HEK293 (cell line): Measurements from ENCODE around the gene SESN2.

ENCODE experiments used
- CTCF ChIA-PET: fragments of 350-600 bp; formaldehyde crosslinking; extraction: SDS; loops from one replicate; lab custom pipeline; 2021; ENCODE audit warnings: antibody characterized with exemption; lab: Yijun Ruan, JAX
- POLR2A ChIA-PET: fragments of 300-600 bp; formaldehyde crosslinking; extraction: SDS; loops from one replicate; lab custom pipeline; 2020; ENCODE audit warnings: antibody characterized with exemption, inconsistent platforms; lab: Yijun Ruan, JAX
- H3K27ac ChIP-seq: fragments of 200-500 bp; sonication (Bioruptor generic); 2 replicates; pipeline ENCODE4 v1.5.1; 2014; ENCODE audit warnings: low read depth, low read length, control low read depth, inconsistent platforms; ENCODE audit errors: extremely low read depth
- H3K36me3 ChIP-seq, 2 experiments: fragments of 200-500 bp in 1 of 2; sonication (Bioruptor generic) in 1 of 2; 1 replicate in 1 of 2; 2 replicates in 1 of 2; pipeline ENCODE4 v1.5.1; 2014 to 2017; ENCODE audit warnings: inconsistent platforms in 2 of 2, low read length in 2 of 2; ENCODE audit not compliant: control insufficient read depth in 2 of 2, insufficient read depth in 1 of 2
- H3K4me1 ChIP-seq: fragments of 200-500 bp; sonication (Bioruptor generic); 2 replicates; pipeline ENCODE4 v1.5.1; 2014; ENCODE audit warnings: mild to moderate bottlenecking, low read length, inconsistent platforms; ENCODE audit not compliant: control insufficient read depth, insufficient read depth
- H3K4me3 ChIP-seq: 2 replicates; pipeline ENCODE4 v1.5.1; 2011; ENCODE audit warnings: low read depth, mild to moderate bottlenecking, control low read depth, low read length, moderate library complexity
- H3K9me3 ChIP-seq: fragments of 200-500 bp; sonication (Bioruptor generic); 2 replicates; pipeline ENCODE4 v1.5.1; 2014; ENCODE audit warnings: low read depth, low read length, inconsistent platforms; ENCODE audit not compliant: control insufficient read depth, insufficient read depth
- IKZF3 ChIP-seq: fragments of 450-650 bp; IDR thresholded peaks from 2 replicates; pipeline ENCODE4 v1.5.0; 2018; ENCODE audit warnings: missing biosample characterization, mild to moderate bottlenecking, missing genetic modification characterization, moderate library complexity
- KLF1 ChIP-seq: fragments of 450-650 bp; formaldehyde crosslinking; IDR thresholded peaks from 2 replicates; pipeline ENCODE4 v1.5.1; 2016; ENCODE audit warnings: missing biosample characterization, missing genetic modification characterization
- KLF16 ChIP-seq: fragments of 450-650 bp; formaldehyde crosslinking; IDR thresholded peaks from 2 replicates; pipeline ENCODE4 v1.5.1; 2017; ENCODE audit warnings: missing biosample characterization, missing genetic modification characterization
- YY2 ChIP-seq: fragments of 450-650 bp; formaldehyde crosslinking; IDR thresholded peaks from 2 replicates; pipeline ENCODE4 v1.5.1; 2016; ENCODE audit warnings: missing biosample characterization, missing genetic modification characterization
- ZBTB17 ChIP-seq: fragments of 450-650 bp; formaldehyde crosslinking; IDR thresholded peaks from 2 replicates; pipeline ENCODE4 v1.5.1; 2016; ENCODE audit warnings: missing biosample characterization, missing genetic modification characterization
- ZBTB20 ChIP-seq: fragments of 450-650 bp; formaldehyde crosslinking; IDR thresholded peaks from 2 replicates; pipeline ENCODE4 v1.5.1; 2016; ENCODE audit warnings: missing biosample characterization, missing genetic modification characterization
- ZNF121 ChIP-seq: fragments of 450-650 bp; formaldehyde crosslinking; IDR thresholded peaks from 2 replicates; pipeline ENCODE4 v1.5.1; 2016; ENCODE audit warnings: missing biosample characterization, missing genetic modification characterization
- ZNF202 ChIP-seq: fragments of 450-650 bp; formaldehyde crosslinking; IDR thresholded peaks from 2 replicates; pipeline ENCODE4 v1.5.1; 2016; ENCODE audit warnings: missing biosample characterization, missing genetic modification characterization, borderline replicate concordance
- ZNF221 ChIP-seq: fragments of 450-650 bp; formaldehyde crosslinking; IDR thresholded peaks from 2 replicates; pipeline ENCODE4 v1.5.1; 2017; ENCODE audit warnings: missing biosample characterization, missing genetic modification characterization, borderline replicate concordance
- ZNF37A ChIP-seq: fragments of 450-650 bp; IDR thresholded peaks from 2 replicates; pipeline ENCODE4 v1.5.1; 2018; ENCODE audit warnings: missing biosample characterization, missing genetic modification characterization
- ZNF391 ChIP-seq: fragments of 450-650 bp; formaldehyde crosslinking; IDR thresholded peaks from 2 replicates; pipeline ENCODE4 v1.5.1; 2016; ENCODE audit warnings: low read depth, missing biosample characterization, missing genetic modification characterization, borderline replicate concordance
- ZNF423 ChIP-seq: fragments of 450-650 bp; formaldehyde crosslinking; IDR thresholded peaks from 2 replicates; pipeline ENCODE4 v1.5.1; 2016; ENCODE audit warnings: missing biosample characterization, missing genetic modification characterization
- ZNF549 ChIP-seq: fragments of 450-650 bp; IDR thresholded peaks from 2 replicates; pipeline ENCODE4 v1.5.1; 2018; ENCODE audit warnings: missing biosample characterization, missing genetic modification characterization, mild to moderate bottlenecking, inconsistent platforms, moderate library complexity
- ZNF600 ChIP-seq: fragments of 450-650 bp; formaldehyde crosslinking; IDR thresholded peaks from 2 replicates; pipeline ENCODE4 v1.5.1; 2016; ENCODE audit warnings: missing biosample characterization, missing genetic modification characterization
- ZNF654 ChIP-seq: fragments of 450-650 bp; formaldehyde crosslinking; IDR thresholded peaks from 2 replicates; pipeline ENCODE4 v1.5.1; 2016; ENCODE audit warnings: low read depth, missing biosample characterization, missing genetic modification characterization
- ZNF658 ChIP-seq: fragments of 450-650 bp; formaldehyde crosslinking; IDR thresholded peaks from 2 replicates; pipeline ENCODE4; 2016; ENCODE audit warnings: missing biosample characterization, missing genetic modification characterization
- ZNF791 ChIP-seq: fragments of 450-650 bp; formaldehyde crosslinking; IDR thresholded peaks from 2 replicates; pipeline ENCODE4 v1.5.1; 2016; ENCODE audit warnings: missing biosample characterization, missing genetic modification characterization
- TF ChIP-seq, protein P1 (sequence below): fragments of 450-650 bp; formaldehyde crosslinking; IDR thresholded peaks from 2 replicates; pipeline ENCODE4 v1.5.1; 2016; ENCODE audit warnings: missing biosample characterization, missing genetic modification characterization
- TF ChIP-seq, protein P2 (sequence below): fragments of 450-650 bp; formaldehyde crosslinking; IDR thresholded peaks from 2 replicates; pipeline ENCODE4 v1.5.1; 2016; ENCODE audit warnings: missing biosample characterization, missing genetic modification characterization, borderline replicate concordance
- TF ChIP-seq, protein P3 (sequence below): fragments of 450-650 bp; formaldehyde crosslinking; IDR thresholded peaks from 2 replicates; pipeline ENCODE4 v1.5.1; 2016; ENCODE audit warnings: missing biosample characterization, missing genetic modification characterization, low read depth
- TF ChIP-seq, protein P4 (sequence below): fragments of 450-650 bp; formaldehyde crosslinking; conservative IDR thresholded peaks from 2 replicates; pipeline ENCODE4 v1.5.1; 2016; ENCODE audit warnings: low read depth, missing biosample characterization, missing genetic modification characterization
- TF ChIP-seq, protein P5 (sequence below): fragments of 450-650 bp; formaldehyde crosslinking; IDR thresholded peaks from 2 replicates; pipeline ENCODE4 v1.5.1; 2017; ENCODE audit warnings: missing biosample characterization, mild to moderate bottlenecking, missing genetic modification characterization, moderate library complexity

The SESN2 gene

DNA sequence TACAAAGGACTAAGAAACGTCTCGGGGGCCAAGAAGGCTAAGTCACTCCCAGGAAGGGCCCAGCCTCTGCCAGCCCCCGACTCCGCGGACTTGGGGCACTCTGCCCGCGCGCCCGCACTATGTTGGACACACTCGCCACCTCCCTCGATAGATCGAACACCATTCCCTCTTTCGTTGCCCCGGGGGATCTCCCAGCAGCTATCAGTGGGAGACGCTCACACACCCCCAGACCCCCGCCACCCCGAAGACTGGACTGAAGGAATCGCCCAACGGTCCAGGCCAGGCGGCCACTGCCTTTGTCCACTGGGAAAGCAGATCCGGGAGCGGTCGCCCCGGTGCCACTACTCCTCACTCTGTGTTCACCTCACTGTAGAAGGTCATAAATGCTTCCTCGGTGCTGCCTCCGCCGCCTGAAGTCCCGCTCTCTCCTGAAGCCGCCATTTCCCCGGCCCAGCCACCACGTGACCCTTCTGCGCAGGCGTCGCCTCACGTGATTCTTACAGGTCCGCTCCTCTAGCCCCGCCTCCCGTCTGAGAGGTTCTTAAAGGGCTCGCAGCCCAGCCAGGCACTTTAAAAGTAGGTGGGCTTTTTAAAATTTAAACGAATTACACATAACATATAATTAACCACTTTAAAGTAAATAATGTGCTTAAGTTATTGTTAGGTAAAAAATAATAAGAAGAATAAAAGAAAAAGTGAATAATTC, 26.6 kb upstream of the SESN2 start, which contains the start of gene DNAJC8 (continued):
- TF ChIP-seq, protein P1, sequence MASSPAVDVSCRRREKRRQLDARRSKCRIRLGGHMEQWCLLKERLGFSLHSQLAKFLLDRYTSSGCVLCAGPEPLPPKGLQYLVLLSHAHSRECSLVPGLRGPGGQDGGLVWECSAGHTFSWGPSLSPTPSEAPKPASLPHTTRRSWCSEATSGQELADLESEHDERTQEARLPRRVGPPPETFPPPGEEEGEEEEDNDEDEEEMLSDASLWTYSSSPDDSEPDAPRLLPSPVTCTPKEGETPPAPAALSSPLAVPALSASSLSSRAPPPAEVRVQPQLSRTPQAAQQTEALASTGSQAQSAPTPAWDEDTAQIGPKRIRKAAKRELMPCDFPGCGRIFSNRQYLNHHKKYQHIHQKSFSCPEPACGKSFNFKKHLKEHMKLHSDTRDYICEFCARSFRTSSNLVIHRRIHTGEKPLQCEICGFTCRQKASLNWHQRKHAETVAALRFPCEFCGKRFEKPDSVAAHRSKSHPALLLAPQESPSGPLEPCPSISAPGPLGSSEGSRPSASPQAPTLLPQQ = peak; percentile 49; the same call in 1 of the 2 replicates
- TF ChIP-seq KLF16 (peak; percentile 89; the same call in 1 of the 2 replicates), ZNF202 (no peak), KLF1 (tag by site-specific recombination) (peak; percentile 43), ZBTB20 (tag by site-specific recombination) (0 out of 2 replicates have a peak, but pooled peaks have one; percentile 26), ZNF37A (tag by site-specific recombination) (no peak), ZBTB17 (tag by site-specific recombination) (peak; percentile 65)
- TF ChIP-seq, protein P2, sequence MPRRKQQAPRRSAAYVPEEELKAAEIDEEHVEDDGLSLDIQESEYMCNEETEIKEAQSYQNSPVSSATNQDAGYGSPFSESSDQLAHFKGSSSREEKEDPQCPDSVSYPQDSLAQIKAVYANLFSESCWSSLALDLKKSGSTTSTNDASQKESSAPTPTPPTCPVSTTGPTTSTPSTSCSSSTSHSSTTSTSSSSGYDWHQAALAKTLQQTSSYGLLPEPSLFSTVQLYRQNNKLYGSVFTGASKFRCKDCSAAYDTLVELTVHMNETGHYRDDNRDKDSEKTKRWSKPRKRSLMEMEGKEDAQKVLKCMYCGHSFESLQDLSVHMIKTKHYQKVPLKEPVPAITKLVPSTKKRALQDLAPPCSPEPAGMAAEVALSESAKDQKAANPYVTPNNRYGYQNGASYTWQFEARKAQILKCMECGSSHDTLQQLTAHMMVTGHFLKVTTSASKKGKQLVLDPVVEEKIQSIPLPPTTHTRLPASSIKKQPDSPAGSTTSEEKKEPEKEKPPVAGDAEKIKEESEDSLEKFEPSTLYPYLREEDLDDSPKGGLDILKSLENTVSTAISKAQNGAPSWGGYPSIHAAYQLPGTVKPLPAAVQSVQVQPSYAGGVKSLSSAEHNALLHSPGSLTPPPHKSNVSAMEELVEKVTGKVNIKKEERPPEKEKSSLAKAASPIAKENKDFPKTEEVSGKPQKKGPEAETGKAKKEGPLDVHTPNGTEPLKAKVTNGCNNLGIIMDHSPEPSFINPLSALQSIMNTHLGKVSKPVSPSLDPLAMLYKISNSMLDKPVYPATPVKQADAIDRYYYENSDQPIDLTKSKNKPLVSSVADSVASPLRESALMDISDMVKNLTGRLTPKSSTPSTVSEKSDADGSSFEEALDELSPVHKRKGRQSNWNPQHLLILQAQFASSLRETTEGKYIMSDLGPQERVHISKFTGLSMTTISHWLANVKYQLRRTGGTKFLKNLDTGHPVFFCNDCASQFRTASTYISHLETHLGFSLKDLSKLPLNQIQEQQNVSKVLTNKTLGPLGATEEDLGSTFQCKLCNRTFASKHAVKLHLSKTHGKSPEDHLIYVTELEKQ = no peak
- TF ChIP-seq, protein P3, sequence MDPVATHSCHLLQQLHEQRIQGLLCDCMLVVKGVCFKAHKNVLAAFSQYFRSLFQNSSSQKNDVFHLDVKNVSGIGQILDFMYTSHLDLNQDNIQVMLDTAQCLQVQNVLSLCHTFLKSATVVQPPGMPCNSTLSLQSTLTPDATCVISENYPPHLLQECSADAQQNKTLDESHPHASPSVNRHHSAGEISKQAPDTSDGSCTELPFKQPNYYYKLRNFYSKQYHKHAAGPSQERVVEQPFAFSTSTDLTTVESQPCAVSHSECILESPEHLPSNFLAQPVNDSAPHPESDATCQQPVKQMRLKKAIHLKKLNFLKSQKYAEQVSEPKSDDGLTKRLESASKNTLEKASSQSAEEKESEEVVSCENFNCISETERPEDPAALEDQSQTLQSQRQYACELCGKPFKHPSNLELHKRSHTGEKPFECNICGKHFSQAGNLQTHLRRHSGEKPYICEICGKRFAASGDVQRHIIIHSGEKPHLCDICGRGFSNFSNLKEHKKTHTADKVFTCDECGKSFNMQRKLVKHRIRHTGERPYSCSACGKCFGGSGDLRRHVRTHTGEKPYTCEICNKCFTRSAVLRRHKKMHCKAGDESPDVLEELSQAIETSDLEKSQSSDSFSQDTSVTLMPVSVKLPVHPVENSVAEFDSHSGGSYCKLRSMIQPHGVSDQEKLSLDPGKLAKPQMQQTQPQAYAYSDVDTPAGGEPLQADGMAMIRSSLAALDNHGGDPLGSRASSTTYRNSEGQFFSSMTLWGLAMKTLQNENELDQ (tag by site-specific recombination) = no peak
- TF ChIP-seq, protein P4, sequence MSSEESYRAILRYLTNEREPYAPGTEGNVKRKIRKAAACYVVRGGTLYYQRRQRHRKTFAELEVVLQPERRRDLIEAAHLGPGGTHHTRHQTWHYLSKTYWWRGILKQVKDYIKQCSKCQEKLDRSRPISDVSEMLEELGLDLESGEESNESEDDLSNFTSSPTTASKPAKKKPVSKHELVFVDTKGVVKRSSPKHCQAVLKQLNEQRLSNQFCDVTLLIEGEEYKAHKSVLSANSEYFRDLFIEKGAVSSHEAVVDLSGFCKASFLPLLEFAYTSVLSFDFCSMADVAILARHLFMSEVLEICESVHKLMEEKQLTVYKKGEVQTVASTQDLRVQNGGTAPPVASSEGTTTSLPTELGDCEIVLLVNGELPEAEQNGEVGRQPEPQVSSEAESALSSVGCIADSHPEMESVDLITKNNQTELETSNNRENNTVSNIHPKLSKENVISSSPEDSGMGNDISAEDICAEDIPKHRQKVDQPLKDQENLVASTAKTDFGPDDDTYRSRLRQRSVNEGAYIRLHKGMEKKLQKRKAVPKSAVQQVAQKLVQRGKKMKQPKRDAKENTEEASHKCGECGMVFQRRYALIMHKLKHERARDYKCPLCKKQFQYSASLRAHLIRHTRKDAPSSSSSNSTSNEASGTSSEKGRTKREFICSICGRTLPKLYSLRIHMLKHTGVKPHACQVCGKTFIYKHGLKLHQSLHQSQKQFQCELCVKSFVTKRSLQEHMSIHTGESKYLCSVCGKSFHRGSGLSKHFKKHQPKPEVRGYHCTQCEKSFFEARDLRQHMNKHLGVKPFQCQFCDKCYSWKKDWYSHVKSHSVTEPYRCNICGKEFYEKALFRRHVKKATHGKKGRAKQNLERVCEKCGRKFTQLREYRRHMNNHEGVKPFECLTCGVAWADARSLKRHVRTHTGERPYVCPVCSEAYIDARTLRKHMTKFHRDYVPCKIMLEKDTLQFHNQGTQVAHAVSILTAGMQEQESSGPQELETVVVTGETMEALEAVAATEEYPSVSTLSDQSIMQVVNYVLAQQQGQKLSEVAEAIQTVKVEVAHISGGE (tag by site-specific recombination) = 0 out of 2 replicates have a peak, but pooled peaks have one; percentile 34
- TF ChIP-seq, all 188 proteins: peak for 41

DNA sequence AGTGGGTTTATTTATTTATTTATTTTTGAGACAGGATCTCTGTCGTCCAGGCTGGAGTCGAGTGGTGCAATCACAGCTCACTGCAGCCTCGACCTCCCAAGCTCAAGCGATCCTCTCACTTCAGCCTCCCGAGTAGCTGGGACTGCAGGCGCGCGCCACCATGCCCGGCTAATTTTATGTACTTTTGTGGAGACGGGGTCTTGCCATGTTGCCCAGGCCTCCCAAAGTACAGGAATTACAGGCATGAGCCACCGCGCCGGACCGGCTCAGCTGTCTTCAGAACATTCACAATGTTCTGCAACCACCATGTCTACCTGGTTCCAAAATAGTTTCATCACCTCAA, 26.1 kb upstream of the SESN2 start:
- Histone ChIP-seq H3K36me3 (peaks cover 19 to 41% of the 10 kb centered on the region in 2 experiments), H3K4me3 (no peak overlapping the region), H3K4me1 (0 out of 2 replicates have a peak, but pooled peaks cover 3% of the 10 kb centered on the region), H3K27ac (no peak overlapping the region), H3K9me3 (no peaks in the 10 kb centered on the region)
- ChIA-PET POLR2A (no interaction called here), CTCF (no interaction called here)
- TF ChIP-seq ZNF423 (no peak), YY2 (tag by site-specific recombination) (no peak), KLF16 (no peak), ZNF600 (0 out of 2 replicates have a peak, but pooled peaks have one; percentile 40), ZNF654 (tag by site-specific recombination) (no peak), ZNF549 (tag by site-specific recombination) (no peak), ZNF658 (tag by site-specific recombination) (no peak), IKZF3 (tag by site-specific recombination) (no peak), ZNF791 (no peak), ZNF121 (peak; percentile 95), ZNF221 (tag by site-specific recombination) (no peak), ZNF391 (tag by site-specific recombination) (no peak)
- TF ChIP-seq, protein P5, sequence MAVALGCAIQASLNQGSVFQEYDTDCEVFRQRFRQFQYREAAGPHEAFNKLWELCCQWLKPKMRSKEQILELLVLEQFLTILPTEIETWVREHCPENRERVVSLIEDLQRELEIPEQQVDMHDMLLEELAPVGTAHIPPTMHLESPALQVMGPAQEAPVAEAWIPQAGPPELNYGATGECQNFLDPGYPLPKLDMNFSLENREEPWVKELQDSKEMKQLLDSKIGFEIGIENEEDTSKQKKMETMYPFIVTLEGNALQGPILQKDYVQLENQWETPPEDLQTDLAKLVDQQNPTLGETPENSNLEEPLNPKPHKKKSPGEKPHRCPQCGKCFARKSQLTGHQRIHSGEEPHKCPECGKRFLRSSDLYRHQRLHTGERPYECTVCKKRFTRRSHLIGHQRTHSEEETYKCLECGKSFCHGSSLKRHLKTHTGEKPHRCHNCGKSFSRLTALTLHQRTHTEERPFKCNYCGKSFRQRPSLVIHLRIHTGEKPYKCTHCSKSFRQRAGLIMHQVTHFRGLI = no peak
